Loucy (cell line): ENCODE data around the gene ITPK1.

ENCODE experiments used
- CTCF ChIP-seq: fragments of 200-600 bp; sonication (generic); conservative IDR thresholded peaks from 2 replicates; pipeline ENCODE4 v1.5.1; 2014; ENCODE audit warnings: mild to moderate bottlenecking, antibody characterized with exemption, low read length
- EZH2phosphoT487 ChIP-seq: fragments of 200-600 bp; IDR thresholded peaks from 2 replicates; pipeline ENCODE4 v1.6.1; 2018; ENCODE audit warnings: antibody characterized with exemption, mild to moderate bottlenecking, moderate library complexity, borderline replicate concordance

GRCh38 chr14:92903359-92903758 lies 212.4 kb downstream of the ITPK1 start:
- TF ChIP-seq CTCF (no peak), EZH2phosphoT487 (no peak)
